HEK293 (cell line): ENCODE data around the gene ZNF350.

ENCODE experiments used
- GFI1B ChIP-seq: fragments of 450-650 bp; formaldehyde crosslinking; IDR thresholded peaks from 2 replicates; pipeline ENCODE4 v1.5.1; 2016; ENCODE audit warnings: missing biosample characterization, missing genetic modification characterization
- GLI2 ChIP-seq: fragments of 450-650 bp; formaldehyde crosslinking; IDR thresholded peaks from 2 replicates; pipeline ENCODE4; 2017; ENCODE audit warnings: missing biosample characterization, missing genetic modification characterization, low read depth, borderline replicate concordance
- HIC1 ChIP-seq: fragments of 450-650 bp; formaldehyde crosslinking; IDR thresholded peaks from 2 replicates; pipeline ENCODE4 v1.5.1; 2016; ENCODE audit warnings: missing biosample characterization, missing genetic modification characterization
- IKZF3 ChIP-seq: fragments of 450-650 bp; IDR thresholded peaks from 2 replicates; pipeline ENCODE4 v1.5.0; 2018; ENCODE audit warnings: missing biosample characterization, mild to moderate bottlenecking, missing genetic modification characterization, moderate library complexity
- KLF7 ChIP-seq: fragments of 450-650 bp; formaldehyde crosslinking; IDR thresholded peaks from 2 replicates; pipeline ENCODE4 v1.5.1; 2016; ENCODE audit warnings: missing biosample characterization, missing genetic modification characterization, borderline replicate concordance
- MZF1 ChIP-seq: fragments of 450-650 bp; formaldehyde crosslinking; IDR thresholded peaks from 2 replicates; pipeline ENCODE4 v1.5.1; 2017; ENCODE audit warnings: missing biosample characterization, missing genetic modification characterization, borderline replicate concordance
- SP2 ChIP-seq: fragments of 450-650 bp; formaldehyde crosslinking; IDR thresholded peaks from 2 replicates; pipeline ENCODE4 v1.5.1; 2016; ENCODE audit warnings: missing biosample characterization, missing genetic modification characterization
- SP7 ChIP-seq: fragments of 450-650 bp; formaldehyde crosslinking; IDR thresholded peaks from 2 replicates; pipeline ENCODE4 v1.5.1; 2016; ENCODE audit warnings: missing biosample characterization, missing genetic modification characterization
- ZBTB21 ChIP-seq: fragments of 450-650 bp; formaldehyde crosslinking; IDR thresholded peaks from 2 replicates; pipeline ENCODE4 v1.5.1; 2017; ENCODE audit warnings: missing biosample characterization, missing genetic modification characterization
- ZBTB48 ChIP-seq: fragments of 450-650 bp; formaldehyde crosslinking; IDR thresholded peaks from 2 replicates; pipeline ENCODE4 v1.5.1; 2016; ENCODE audit warnings: missing biosample characterization, missing genetic modification characterization
- ZNF114 ChIP-seq: fragments of 450-650 bp; formaldehyde crosslinking; IDR thresholded peaks from 2 replicates; pipeline ENCODE4 v1.5.0; 2017; ENCODE audit warnings: missing biosample characterization, missing genetic modification characterization
- ZNF121 ChIP-seq: fragments of 450-650 bp; formaldehyde crosslinking; IDR thresholded peaks from 2 replicates; pipeline ENCODE4 v1.5.1; 2016; ENCODE audit warnings: missing biosample characterization, missing genetic modification characterization
- ZNF18 ChIP-seq: fragments of 450-650 bp; formaldehyde crosslinking; IDR thresholded peaks from 2 replicates; pipeline ENCODE4 v1.5.1; 2016; ENCODE audit warnings: missing biosample characterization, missing genetic modification characterization
- ZNF211 ChIP-seq: fragments of 450-650 bp; formaldehyde crosslinking; IDR thresholded peaks from 2 replicates; pipeline ENCODE4 v1.5.1; 2016; ENCODE audit warnings: low read depth, missing biosample characterization, missing genetic modification characterization
- ZNF292 ChIP-seq: fragments of 450-650 bp; formaldehyde crosslinking; IDR thresholded peaks from 2 replicates; pipeline ENCODE4 v1.5.1; 2016; ENCODE audit warnings: low read depth, missing biosample characterization, missing genetic modification characterization, borderline replicate concordance
- ZNF311 ChIP-seq: fragments of 450-650 bp; formaldehyde crosslinking; IDR thresholded peaks from 2 replicates; pipeline ENCODE4 v1.5.1; 2017; ENCODE audit warnings: missing biosample characterization, missing genetic modification characterization, borderline replicate concordance
- ZNF335 ChIP-seq: fragments of 450-650 bp; formaldehyde crosslinking; conservative IDR thresholded peaks from 2 replicates; pipeline ENCODE4 v1.5.1; 2016; ENCODE audit warnings: missing biosample characterization, missing genetic modification characterization
- ZNF449 ChIP-seq: fragments of 450-650 bp; formaldehyde crosslinking; IDR thresholded peaks from 2 replicates; pipeline ENCODE4 v1.5.1; 2017; ENCODE audit warnings: missing biosample characterization, mild to moderate bottlenecking, missing genetic modification characterization, moderate library complexity
- ZNF501 ChIP-seq: fragments of 450-650 bp; formaldehyde crosslinking; IDR thresholded peaks from 2 replicates; pipeline ENCODE4 v1.5.1; 2016; ENCODE audit warnings: missing biosample characterization, missing genetic modification characterization
- ZNF510 ChIP-seq: fragments of 450-650 bp; formaldehyde crosslinking; IDR thresholded peaks from 2 replicates; pipeline ENCODE4 v1.5.1; 2018; ENCODE audit warnings: mild to moderate bottlenecking, missing genetic modification characterization, missing biosample characterization; ENCODE audit not compliant: insufficient replicate concordance
- ZNF548 ChIP-seq: fragments of 450-650 bp; formaldehyde crosslinking; IDR thresholded peaks from 2 replicates; pipeline ENCODE4 v1.5.1; 2016; ENCODE audit warnings: missing biosample characterization, missing genetic modification characterization
- ZNF558 ChIP-seq: fragments of 450-650 bp; formaldehyde crosslinking; IDR thresholded peaks from 2 replicates; pipeline ENCODE4 v1.5.1; 2016; ENCODE audit warnings: missing biosample characterization, missing genetic modification characterization
- ZNF585B ChIP-seq: fragments of 450-650 bp; formaldehyde crosslinking; IDR thresholded peaks from 2 replicates; pipeline ENCODE4 v1.5.1; 2016; ENCODE audit warnings: missing biosample characterization, missing genetic modification characterization
- ZNF623 ChIP-seq: fragments of 450-650 bp; formaldehyde crosslinking; IDR thresholded peaks from 2 replicates; pipeline ENCODE4 v1.5.1; 2016; ENCODE audit warnings: missing biosample characterization, missing genetic modification characterization
- ZNF629 ChIP-seq: fragments of 450-650 bp; formaldehyde crosslinking; IDR thresholded peaks from 2 replicates; pipeline ENCODE4 v1.5.1; 2017; ENCODE audit warnings: missing biosample characterization, missing genetic modification characterization
- ZNF660 ChIP-seq: fragments of 450-650 bp; IDR thresholded peaks from 2 replicates; pipeline ENCODE4 v1.5.1; 2018; ENCODE audit warnings: missing biosample characterization, mild to moderate bottlenecking, missing genetic modification characterization
- ZNF747 ChIP-seq: fragments of 450-650 bp; formaldehyde crosslinking; IDR thresholded peaks from 2 replicates; pipeline ENCODE4 v1.5.1; 2016; ENCODE audit warnings: missing biosample characterization, missing genetic modification characterization
- ZNF768 ChIP-seq: fragments of 450-650 bp; formaldehyde crosslinking; IDR thresholded peaks from 2 replicates; pipeline ENCODE4 v1.5.1; 2018; ENCODE audit warnings: missing biosample characterization, mild to moderate bottlenecking, missing genetic modification characterization
- TF ChIP-seq, protein P1 (sequence below): fragments of 450-650 bp; formaldehyde crosslinking; IDR thresholded peaks from 2 replicates; pipeline ENCODE4 v1.5.1; 2016; ENCODE audit warnings: missing biosample characterization, missing genetic modification characterization
- TF ChIP-seq, protein P2 (sequence below): fragments of 450-650 bp; formaldehyde crosslinking; IDR thresholded peaks from 2 replicates; pipeline ENCODE4 v1.5.1; 2016; ENCODE audit warnings: missing biosample characterization, missing genetic modification characterization

The ZNF350 gene

GRCh38 chr19:52028027-52028779 lies 41.6 kb upstream of the ZNF350 start, which contains the start of gene ZNF614 (continued):
- TF ChIP-seq SP2 (tag by site-specific recombination) (no peak), ZBTB48 (no peak), ZNF311 (tag by site-specific recombination) (no peak), ZNF292 (no peak), ZNF623 (tag by site-specific recombination) (peak; percentile 9; the same call in 1 of the 2 replicates), ZNF18 (tag by site-specific recombination) (no peak), MZF1 (tag by site-specific recombination) (no peak), ZNF747 (tag by site-specific recombination) (no peak), ZBTB21 (0 out of 2 replicates have a peak, but pooled peaks have one; percentile 35), ZNF510 (tag by site-specific recombination) (no peak), ZNF768 (tag by site-specific recombination) (no peak), ZNF114 (tag by site-specific recombination) (no peak), ZNF629 (tag by site-specific recombination) (peak; percentile 75), ZNF449 (tag by site-specific recombination) (peak; percentile 80), ZNF501 (peak; percentile 85), KLF7 (no peak), ZNF121 (tag by site-specific recombination) (no peak), IKZF3 (tag by site-specific recombination) (no peak), ZNF585B (tag by site-specific recombination) (no peak), SP7 (tag by site-specific recombination) (peak; percentile 68), ZNF335 (tag by site-specific recombination) (peak; percentile 98), ZNF660 (peak; percentile 55; the same call in 1 of the 2 replicates), GLI2 (no peak), GFI1B (tag by site-specific recombination) (no peak), HIC1 (tag by site-specific recombination) (no peak), ZNF558 (no peak), ZNF211 (tag by site-specific recombination) (no peak), ZNF548 (tag by site-specific recombination) (no peak)
- TF ChIP-seq, protein P1, sequence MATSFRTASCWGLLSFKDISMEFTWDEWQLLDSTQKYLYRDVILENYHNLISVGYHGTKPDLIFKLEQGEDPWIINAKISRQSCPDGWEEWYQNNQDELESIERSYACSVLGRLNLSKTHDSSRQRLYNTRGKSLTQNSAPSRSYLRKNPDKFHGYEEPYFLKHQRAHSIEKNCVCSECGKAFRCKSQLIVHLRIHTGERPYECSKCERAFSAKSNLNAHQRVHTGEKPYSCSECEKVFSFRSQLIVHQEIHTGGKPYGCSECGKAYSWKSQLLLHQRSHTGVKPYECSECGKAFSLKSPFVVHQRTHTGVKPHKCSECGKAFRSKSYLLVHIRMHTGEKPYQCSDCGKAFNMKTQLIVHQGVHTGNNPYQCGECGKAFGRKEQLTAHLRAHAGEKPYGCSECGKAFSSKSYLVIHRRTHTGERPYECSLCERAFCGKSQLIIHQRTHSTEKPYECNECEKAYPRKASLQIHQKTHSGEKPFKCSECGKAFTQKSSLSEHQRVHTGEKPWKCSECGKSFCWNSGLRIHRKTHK (tag by site-specific recombination): no peak
- TF ChIP-seq, protein P2, sequence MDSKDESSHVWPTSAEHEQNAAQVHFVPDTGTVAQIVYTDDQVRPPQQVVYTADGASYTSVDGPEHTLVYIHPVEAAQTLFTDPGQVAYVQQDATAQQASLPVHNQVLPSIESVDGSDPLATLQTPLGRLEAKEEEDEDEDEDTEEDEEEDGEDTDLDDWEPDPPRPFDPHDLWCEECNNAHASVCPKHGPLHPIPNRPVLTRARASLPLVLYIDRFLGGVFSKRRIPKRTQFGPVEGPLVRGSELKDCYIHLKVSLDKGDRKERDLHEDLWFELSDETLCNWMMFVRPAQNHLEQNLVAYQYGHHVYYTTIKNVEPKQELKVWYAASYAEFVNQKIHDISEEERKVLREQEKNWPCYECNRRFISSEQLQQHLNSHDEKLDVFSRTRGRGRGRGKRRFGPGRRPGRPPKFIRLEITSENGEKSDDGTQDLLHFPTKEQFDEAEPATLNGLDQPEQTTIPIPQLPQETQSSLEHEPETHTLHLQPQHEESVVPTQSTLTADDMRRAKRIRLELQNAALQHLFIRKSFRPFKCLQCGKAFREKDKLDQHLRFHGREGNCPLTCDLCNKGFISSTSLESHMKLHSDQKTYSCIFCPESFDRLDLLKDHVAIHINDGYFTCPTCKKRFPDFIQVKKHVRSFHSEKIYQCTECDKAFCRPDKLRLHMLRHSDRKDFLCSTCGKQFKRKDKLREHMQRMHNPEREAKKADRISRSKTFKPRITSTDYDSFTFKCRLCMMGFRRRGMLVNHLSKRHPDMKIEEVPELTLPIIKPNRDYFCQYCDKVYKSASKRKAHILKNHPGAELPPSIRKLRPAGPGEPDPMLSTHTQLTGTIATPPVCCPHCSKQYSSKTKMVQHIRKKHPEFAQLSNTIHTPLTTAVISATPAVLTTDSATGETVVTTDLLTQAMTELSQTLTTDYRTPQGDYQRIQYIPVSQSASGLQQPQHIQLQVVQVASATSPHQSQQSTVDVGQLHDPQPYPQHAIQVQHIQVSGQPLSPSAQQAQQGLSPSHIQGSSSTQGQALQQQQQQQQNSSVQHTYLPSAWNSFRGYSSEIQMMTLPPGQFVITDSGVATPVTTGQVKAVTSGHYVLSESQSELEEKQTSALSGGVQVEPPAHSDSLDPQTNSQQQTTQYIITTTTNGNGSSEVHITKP: no peak
